GM12878 (cell line): Measurements from ENCODE around the gene URB1. TPM values are rescaled to one million over a fixed set of nuclear protein-coding genes. Genes with fewer than 3 reads are reported as not detected.

ENCODE experiments used
- ATAC-seq: fragments of 200-7000 bp; cut with Tn5 transposase; 3 replicates; pipeline ENCODE4 v1.9.1; 2020; ENCODE audit warnings: mild to moderate bottlenecking, moderate library complexity
- BruUV-seq: library from RNA; stranded (reverse); fragments of 400-500 nt; replicated peaks from 2 replicates; lab custom pipeline; 2021; lab: Mats Ljungman, UMichigan
- CTCF ChIA-PET: fragments of 300-600 bp; sonication (Branson Sonifier 250); formaldehyde crosslinking; extraction: SDS; loops from one replicate; lab custom pipeline; 2021; ENCODE audit warnings: inconsistent platforms; lab: Yijun Ruan, JAX
- POLR2A ChIA-PET: fragments of 350-600 bp; formaldehyde crosslinking; extraction: SDS; loops from one replicate; lab custom pipeline; 2021; ENCODE audit warnings: inconsistent platforms; lab: Charles Lee
- RAD21 ChIA-PET: fragments of 300-600 bp; sonication (Branson Sonifier 250); formaldehyde crosslinking; loops from one replicate; lab custom pipeline; 2023; ENCODE audit warnings: antibody characterized with exemption; ENCODE audit not compliant: unreplicated experiment; lab: Charles Lee
- SMC1A ChIA-PET: fragments of 300-600 bp; sonication (Branson Sonifier 250); formaldehyde crosslinking; loops from one replicate; lab custom pipeline; 2023; ENCODE audit not compliant: unreplicated experiment, uncharacterized antibody; lab: Charles Lee
- DNase-seq: peaks from one replicate; pipeline ENCODE4 v3.0.0-alpha.2; 2011; ENCODE audit warnings: low read depth, low spot score
- FAIRE-seq: peaks from 3 replicates; lab custom pipeline; 2011; peaks lifted over from hg19 to GRCh38; lab: Jason Lieb, UNC
- H2AFZ ChIP-seq: 2 replicates; pipeline ENCODE4 v1.6.0; 2011; ENCODE audit warnings: low read depth, low read length, control low read depth; ENCODE audit not compliant: control insufficient read depth
- H3K27ac ChIP-seq: 2 replicates; pipeline ENCODE4 v1.5.1; 2011; ENCODE audit warnings: control low read depth; ENCODE audit not compliant: control insufficient read depth, insufficient read depth
- H3K27me3 ChIP-seq, 2 experiments: replicated peaks in 1 of 2; 2 replicates each; pipeline versions ENCODE4 v1.6.0 to v1.6.1; 2011; ENCODE audit warnings: low read length in 1 of 2; ENCODE audit not compliant: control insufficient read depth in 2 of 2, insufficient read depth in 2 of 2
- H3K36me3 ChIP-seq, 2 experiments: 2 replicates each; pipeline ENCODE4 v1.5.1; 2011; ENCODE audit warnings: low read length in 1 of 2; ENCODE audit not compliant: control insufficient read depth in 2 of 2, insufficient read depth in 2 of 2
- H3K4me1 ChIP-seq: 2 replicates; pipeline ENCODE4 v1.6.1; 2011; ENCODE audit warnings: mild to moderate bottlenecking, low read length, moderate library complexity, mixed read lengths; ENCODE audit not compliant: control insufficient read depth, insufficient read depth
- H3K4me2 ChIP-seq: 2 replicates; pipeline ENCODE4 v1.6.0; 2011; ENCODE audit warnings: control low read depth; ENCODE audit not compliant: control insufficient read depth, insufficient read depth
- H3K4me3 ChIP-seq: fragments of 200-600 bp; sonication (generic); 2 replicates; pipeline ENCODE4 v1.5.1; 2016
- H3K79me2 ChIP-seq: 2 replicates; pipeline ENCODE4 v1.6.0; 2011; ENCODE audit warnings: low read length; ENCODE audit not compliant: control insufficient read depth, insufficient read depth
- H3K9ac ChIP-seq: 2 replicates; pipeline ENCODE4 v1.8.0; 2011; ENCODE audit warnings: low read length, control low read depth, mixed read lengths; ENCODE audit not compliant: control insufficient read depth, insufficient read depth
- H3K9me3 ChIP-seq: replicated peaks from 3 replicates; pipeline ENCODE4 v1.5.1; 2011; ENCODE audit warnings: mild to moderate bottlenecking, low read length; ENCODE audit not compliant: control insufficient read depth, insufficient read depth
- H4K20me1 ChIP-seq: 2 replicates; pipeline ENCODE4 v1.6.0; 2011; ENCODE audit not compliant: control insufficient read depth, insufficient read depth
- BACH1 ChIP-seq: fragments of 450-650 bp; IDR thresholded peaks from 2 replicates; pipeline ENCODE4 v1.6.1; 2017; ENCODE audit warnings: mild to moderate bottlenecking, borderline replicate concordance
- CBX5 ChIP-seq: sonication (generic); IDR thresholded peaks from 2 replicates; pipeline ENCODE4 v1.6.1; 2016; ENCODE audit warnings: low read depth, moderate library complexity, mild to moderate bottlenecking, inconsistent platforms
- ESRRA ChIP-seq: IDR thresholded peaks from 2 replicates; pipeline ENCODE4 v1.6.1; 2012; ENCODE audit warnings: mild to moderate bottlenecking, low read length, improper control_type of control experiment
- GATAD2B ChIP-seq: fragments of 450-650 bp; conservative IDR thresholded peaks from 2 replicates; pipeline ENCODE4 v1.6.1; 2017; ENCODE audit warnings: low read depth, mild to moderate bottlenecking, moderate library complexity
- MYC ChIP-seq: IDR thresholded peaks from 2 replicates; pipeline ENCODE4 v1.6.1; 2011; ENCODE audit warnings: mild to moderate bottlenecking, low read length, moderate library complexity, inconsistent platforms; ENCODE audit not compliant: insufficient read depth, insufficient replicate concordance, insufficient read length, severe bottlenecking
- POLR2AphosphoS5 ChIP-seq: IDR thresholded peaks from 2 replicates; pipeline ENCODE4 v1.6.1; 2011; ENCODE audit warnings: mild to moderate bottlenecking, low read length, inconsistent platforms
- RCOR1 ChIP-seq: conservative IDR thresholded peaks from 2 replicates; pipeline ENCODE4 v1.6.1; 2012; ENCODE audit warnings: low read depth, low read length, improper control_type of control experiment
- SREBF1 ChIP-seq: IDR thresholded peaks from 2 replicates; pipeline ENCODE4 v1.6.1; 2012; ENCODE audit warnings: mild to moderate bottlenecking, low read length
- ZNF207 ChIP-seq: fragments of 450-650 bp; IDR thresholded peaks from 2 replicates; pipeline ENCODE4 v1.6.1; 2014; ENCODE audit warnings: antibody characterized with exemption, mild to moderate bottlenecking, borderline replicate concordance
- WGBS: methylation state at CpG from one replicate; pipeline ENCODE4 v1.1.6; 2016; ENCODE audit warnings: low lambda C conversion rate; ENCODE audit not compliant: insufficient replicate concordance, insufficient coverage; ENCODE audit errors: missing lambda C conversion rate; 5-methylcytosine and 5-hydroxymethylcytosine counted together
- in situ Hi-C: fragments of 300-500 bp; cut with MboI; formaldehyde crosslinking; loops from 9 replicates; pipeline ENCODE4 v1.14.3; 2018; ENCODE audit warnings: mixed read lengths
- intact Hi-C: fragments of 100-400 bp; cut with micrococcal nuclease; formaldehyde crosslinking; loops from one replicate; pipeline ENCODE4 v1.14.2; 2022; ENCODE audit not compliant: unreplicated experiment
- polyA plus RNA-seq, 11 experiments: library from polyadenylated mRNA; depleted of rRNA in 4 of 11; unstranded in 6 of 11; stranded (reverse) in 5 of 11; fragments of >200 nt; fragmentation: Nextera tagmentation in 4 of 11; fragmentation: Illumina TruSeq in 1 of 11; extraction: Ambion mirVana in 4 of 11; extraction: Trizol in 1 of 11; gene quantifications; 1 replicate in 1 of 11; 2 replicates in 10 of 11; pipeline versions ENCODE4 v1.2.1 to v1.2.3, GENCODE V29; 2011 to 2016; ENCODE audit warnings: inconsistent platforms in 2 of 11, missing spikeins in 2 of 11, low read depth in 1 of 11
- total RNA-seq, 4 experiments: library from RNA; depleted of rRNA in 3 of 4; stranded (reverse); fragments of >200 nt in 3 of 4; fragmentation: Illumina TruSeq in 1 of 4; extraction: Trizol in 1 of 4; gene quantifications; 2 replicates each; pipeline versions ENCODE4 v1.2.1 to v1.2.3, GENCODE V29; 2013 to 2021
- TF ChIP-seq, protein P1 (sequence below): IDR thresholded peaks from 2 replicates; pipeline ENCODE4 v1.6.1; 2012; ENCODE audit warnings: low read depth, low read length, improper control_type of control experiment
- TF ChIP-seq, protein P2 (sequence below): fragments of 450-650 bp; IDR thresholded peaks from 2 replicates; pipeline ENCODE4 v1.6.1; 2018; ENCODE audit warnings: borderline replicate concordance, mild to moderate bottlenecking; ENCODE audit not compliant: partially characterized antibody
- TF ChIP-seq, protein P3 (sequence below): fragments of 450-650 bp; IDR thresholded peaks from 2 replicates; pipeline ENCODE4 v1.6.1; 2017; ENCODE audit warnings: mild to moderate bottlenecking, low read depth, inconsistent platforms; ENCODE audit not compliant: poor library complexity, severe bottlenecking
- TF ChIP-seq, protein P4 (sequence below): IDR thresholded peaks from 2 replicates; pipeline ENCODE4 v1.6.1; 2012; ENCODE audit warnings: low read depth, low read length, improper control_type of control experiment
- TF ChIP-seq, protein P5 (sequence below): IDR thresholded peaks from 2 replicates; pipeline ENCODE4 v1.6.1; 2011; ENCODE audit warnings: low read depth, low read length, improper control_type of control experiment, borderline replicate concordance
- TF ChIP-seq, protein P6 (sequence below): fragments of 450-650 bp; IDR thresholded peaks from 2 replicates; pipeline ENCODE4 v1.6.1; 2016; ENCODE audit warnings: mild to moderate bottlenecking

URB1 gene
- total and polyA plus RNA-seq, 10 of the 15 experiments (the other 5 are each of a cell fraction or from before 2014, with no cell fraction given), result 0.56 to 23.2 (median 8.9) TPM

DNA sequence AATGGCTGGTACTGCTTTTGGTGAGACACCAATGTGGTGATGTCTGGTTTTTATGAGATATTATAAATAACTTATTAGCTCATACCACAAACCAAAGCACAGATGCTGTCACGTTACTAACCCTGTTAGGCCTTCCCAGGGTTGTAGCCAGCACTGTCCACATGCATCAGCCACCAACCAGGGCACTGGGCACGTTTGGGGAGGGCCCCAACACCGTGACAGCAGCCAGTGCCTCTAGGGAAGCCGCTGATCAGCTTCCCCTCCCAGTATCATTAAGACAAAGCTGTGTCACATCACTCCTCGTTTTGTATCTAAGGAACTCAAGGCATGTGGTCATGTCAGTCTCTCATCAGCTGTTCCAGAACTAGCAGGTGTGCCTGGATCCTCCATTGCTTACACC is 13.9 kb downstream of the URB1 start:
- ChIA-PET POLR2A (no interaction called here), CTCF (no interaction called here), RAD21 (no interaction called here), SMC1A (no interaction called here)
- no peak overlapping the region for H2AFZ ChIP-seq
- H3K4me3 ChIP-seq, result no peak overlapping the region
- H3K27me3 ChIP-seq, result no peaks in the 10 kb centered on the region
- 97% methylated on average over 5 of the region's 5 CpGs for WGBS
- DNase-seq, result no peak
- H3K4me1 ChIP-seq, result no peaks in the 10 kb centered on the region
- H3K36me3 ChIP-seq, result peaks cover 27 to 28% of the 10 kb centered on the region in 2 experiments
- no peak for FAIRE-seq
- H3K9ac ChIP-seq, result no peak overlapping the region
- intact Hi-C loops (no loop called here), in situ Hi-C loops (loop anchor here (25.0 kb wide), 1 partner anchor 1258 kb away; the partner anchor contains the start of genes CRYZL1 and ITSN1)
- H3K27ac ChIP-seq, result no peak overlapping the region
- no peaks in the 10 kb centered on the region for H3K79me2 ChIP-seq
- H3K4me2 ChIP-seq, result no peak overlapping the region
- H4K20me1 ChIP-seq, result no peaks in the 10 kb centered on the region
- ATAC-seq, result no peak
- H3K9me3 ChIP-seq, result no peaks in the 10 kb centered on the region
- no TSS peak for BruUV-seq
- TF ChIP-seq GATAD2B (no peak), POLR2AphosphoS5 (no peak), ESRRA (no peak), MYC (no peak), ZNF207 (no peak), RCOR1 (no peak), CBX5 (no peak), BACH1 (no peak), SREBF1 (no peak)
- TF ChIP-seq, protein P1, sequence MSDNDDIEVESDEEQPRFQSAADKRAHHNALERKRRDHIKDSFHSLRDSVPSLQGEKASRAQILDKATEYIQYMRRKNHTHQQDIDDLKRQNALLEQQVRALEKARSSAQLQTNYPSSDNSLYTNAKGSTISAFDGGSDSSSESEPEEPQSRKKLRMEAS, result no peak
- TF ChIP-seq, protein P2, sequence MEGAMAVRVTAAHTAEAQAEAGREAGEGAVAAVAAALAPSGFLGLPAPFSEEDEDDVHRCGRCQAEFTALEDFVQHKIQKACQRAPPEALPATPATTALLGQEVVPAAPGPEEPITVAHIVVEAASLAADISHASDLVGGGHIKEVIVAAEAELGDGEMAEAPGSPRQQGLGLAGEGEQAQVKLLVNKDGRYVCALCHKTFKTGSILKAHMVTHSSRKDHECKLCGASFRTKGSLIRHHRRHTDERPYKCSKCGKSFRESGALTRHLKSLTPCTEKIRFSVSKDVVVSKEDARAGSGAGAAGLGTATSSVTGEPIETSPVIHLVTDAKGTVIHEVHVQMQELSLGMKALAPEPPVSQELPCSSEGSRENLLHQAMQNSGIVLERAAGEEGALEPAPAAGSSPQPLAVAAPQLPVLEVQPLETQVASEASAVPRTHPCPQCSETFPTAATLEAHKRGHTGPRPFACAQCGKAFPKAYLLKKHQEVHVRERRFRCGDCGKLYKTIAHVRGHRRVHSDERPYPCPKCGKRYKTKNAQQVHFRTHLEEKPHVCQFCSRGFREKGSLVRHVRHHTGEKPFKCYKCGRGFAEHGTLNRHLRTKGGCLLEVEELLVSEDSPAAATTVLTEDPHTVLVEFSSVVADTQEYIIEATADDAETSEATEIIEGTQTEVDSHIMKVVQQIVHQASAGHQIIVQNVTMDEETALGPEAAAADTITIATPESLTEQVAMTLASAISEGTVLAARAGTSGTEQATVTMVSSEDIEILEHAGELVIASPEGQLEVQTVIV, result no peak
- TF ChIP-seq, protein P3, sequence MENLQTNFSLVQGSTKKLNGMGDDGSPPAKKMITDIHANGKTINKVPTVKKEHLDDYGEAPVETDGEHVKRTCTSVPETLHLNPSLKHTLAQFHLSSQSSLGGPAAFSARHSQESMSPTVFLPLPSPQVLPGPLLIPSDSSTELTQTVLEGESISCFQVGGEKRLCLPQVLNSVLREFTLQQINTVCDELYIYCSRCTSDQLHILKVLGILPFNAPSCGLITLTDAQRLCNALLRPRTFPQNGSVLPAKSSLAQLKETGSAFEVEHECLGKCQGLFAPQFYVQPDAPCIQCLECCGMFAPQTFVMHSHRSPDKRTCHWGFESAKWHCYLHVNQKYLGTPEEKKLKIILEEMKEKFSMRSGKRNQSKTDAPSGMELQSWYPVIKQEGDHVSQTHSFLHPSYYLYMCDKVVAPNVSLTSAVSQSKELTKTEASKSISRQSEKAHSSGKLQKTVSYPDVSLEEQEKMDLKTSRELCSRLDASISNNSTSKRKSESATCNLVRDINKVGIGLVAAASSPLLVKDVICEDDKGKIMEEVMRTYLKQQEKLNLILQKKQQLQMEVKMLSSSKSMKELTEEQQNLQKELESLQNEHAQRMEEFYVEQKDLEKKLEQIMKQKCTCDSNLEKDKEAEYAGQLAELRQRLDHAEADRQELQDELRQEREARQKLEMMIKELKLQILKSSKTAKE, result no peak
- TF ChIP-seq, protein P4, sequence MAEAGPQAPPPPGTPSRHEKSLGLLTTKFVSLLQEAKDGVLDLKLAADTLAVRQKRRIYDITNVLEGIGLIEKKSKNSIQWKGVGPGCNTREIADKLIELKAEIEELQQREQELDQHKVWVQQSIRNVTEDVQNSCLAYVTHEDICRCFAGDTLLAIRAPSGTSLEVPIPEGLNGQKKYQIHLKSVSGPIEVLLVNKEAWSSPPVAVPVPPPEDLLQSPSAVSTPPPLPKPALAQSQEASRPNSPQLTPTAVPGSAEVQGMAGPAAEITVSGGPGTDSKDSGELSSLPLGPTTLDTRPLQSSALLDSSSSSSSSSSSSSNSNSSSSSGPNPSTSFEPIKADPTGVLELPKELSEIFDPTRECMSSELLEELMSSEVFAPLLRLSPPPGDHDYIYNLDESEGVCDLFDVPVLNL, result no peak
- TF ChIP-seq, protein P5, sequence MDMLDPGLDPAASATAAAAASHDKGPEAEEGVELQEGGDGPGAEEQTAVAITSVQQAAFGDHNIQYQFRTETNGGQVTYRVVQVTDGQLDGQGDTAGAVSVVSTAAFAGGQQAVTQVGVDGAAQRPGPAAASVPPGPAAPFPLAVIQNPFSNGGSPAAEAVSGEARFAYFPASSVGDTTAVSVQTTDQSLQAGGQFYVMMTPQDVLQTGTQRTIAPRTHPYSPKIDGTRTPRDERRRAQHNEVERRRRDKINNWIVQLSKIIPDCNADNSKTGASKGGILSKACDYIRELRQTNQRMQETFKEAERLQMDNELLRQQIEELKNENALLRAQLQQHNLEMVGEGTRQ, result no peak
- TF ChIP-seq, protein P6, sequence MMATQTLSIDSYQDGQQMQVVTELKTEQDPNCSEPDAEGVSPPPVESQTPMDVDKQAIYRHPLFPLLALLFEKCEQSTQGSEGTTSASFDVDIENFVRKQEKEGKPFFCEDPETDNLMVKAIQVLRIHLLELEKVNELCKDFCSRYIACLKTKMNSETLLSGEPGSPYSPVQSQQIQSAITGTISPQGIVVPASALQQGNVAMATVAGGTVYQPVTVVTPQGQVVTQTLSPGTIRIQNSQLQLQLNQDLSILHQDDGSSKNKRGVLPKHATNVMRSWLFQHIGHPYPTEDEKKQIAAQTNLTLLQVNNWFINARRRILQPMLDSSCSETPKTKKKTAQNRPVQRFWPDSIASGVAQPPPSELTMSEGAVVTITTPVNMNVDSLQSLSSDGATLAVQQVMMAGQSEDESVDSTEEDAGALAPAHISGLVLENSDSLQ, result no peak
